Measurements from ENCODE around the gene ST7L. TPM values are rescaled to one million over a fixed set of nuclear protein-coding genes. Genes with fewer than 3 reads are reported as not detected.

The ST7L gene
- total and polyA plus RNA-seq, 10 of the 15 experiments (the other 5 are each of a cell fraction or from before 2014, with no cell fraction given) = 3.6 to 13.7 (median 8.9) TPM

GRCh38 chr1:112565800-112566199 lies 53.1 kb downstream of the ST7L start:
- intact Hi-C loops (cut with micrococcal nuclease; ENCODE audit: unreplicated experiment) = no loop called here

GRCh38 chr1:112564081-112564480 lies 54.9 kb downstream of the ST7L start:
- in situ Hi-C loops (cut with MboI) (no loop called here), intact Hi-C loops (cut with micrococcal nuclease; ENCODE audit: unreplicated experiment) (no loop called here)
- ChIA-PET CTCF (no interaction called here), RAD21 (ENCODE audit: unreplicated experiment) (no interaction called here), SMC1A (ENCODE audit: uncharacterized antibody, unreplicated experiment) (no interaction called here), POLR2A (no interaction called here)
- WGBS (ENCODE audit: insufficient coverage, insufficient replicate concordance, low lambda C conversion rate, missing lambda C conversion rate) = 95% methylated on average over 1 of the region's 1 CpG
- Histone ChIP-seq H3K79me2 (ENCODE audit: control insufficient read depth, insufficient read depth, low read length) (no peaks in the 10 kb centered on the region), H2AFZ (ENCODE audit: control insufficient read depth, low read depth, low read length) (no peak overlapping the region), H3K27me3 (replicated peaks in 1 of 2; ENCODE audit: control insufficient read depth in 2 of 2, insufficient read depth in 2 of 2, low read length in 1 of 2) (no peaks in the 10 kb centered on the region), H3K4me3 (no peak overlapping the region), H4K20me1 (ENCODE audit: control insufficient read depth, insufficient read depth) (no peaks in the 10 kb centered on the region), H3K36me3 (ENCODE audit: control insufficient read depth in 2 of 2, insufficient read depth in 2 of 2, low read length in 1 of 2) (no peaks in the 10 kb centered on the region), H3K4me1 (ENCODE audit: control insufficient read depth, insufficient read depth, low read length) (no peaks in the 10 kb centered on the region), H3K27ac (ENCODE audit: control insufficient read depth, insufficient read depth) (no peak overlapping the region), H3K4me2 (ENCODE audit: control insufficient read depth, insufficient read depth) (no peak overlapping the region), H3K9me3 (replicated peaks; ENCODE audit: control insufficient read depth, insufficient read depth, low read length) (no peaks in the 10 kb centered on the region), H3K9ac (ENCODE audit: control insufficient read depth, insufficient read depth, low read length) (no peak overlapping the region)
- no peak for ATAC-seq
- FAIRE-seq = no peak
- BruUV-seq (replicated peaks) = no TSS peak
- no peak for DNase-seq (ENCODE audit: low read depth, low spot score)
- no peak for TF ChIP-seq CBX3 (IDR thresholded peaks at IDR 0.05; ENCODE audit: borderline replicate concordance, low read depth)
- TF ChIP-seq IKZF1 (conservative IDR thresholded peaks at IDR 0.05) = no peak
- no peak for TF ChIP-seq CTCF (IDR thresholded peaks at IDR 0.05 in 2 of 3, conservative IDR thresholded peaks at IDR 0.05 in 1 of 3; ENCODE audit: control insufficient read depth in 2 of 3, extremely low read depth in 1 of 3, insufficient read depth in 1 of 3, low read depth in 3 of 3, low read length in 3 of 3)
- TF ChIP-seq PAX8 (IDR thresholded peaks at IDR 0.05) = no peak
- no peak for TF ChIP-seq REST (IDR thresholded peaks at IDR 0.05; ENCODE audit: low read depth, low read length)
- no peak for TF ChIP-seq CBFB (IDR thresholded peaks at IDR 0.05; ENCODE audit: low read depth)
- TF ChIP-seq CHD4 (IDR thresholded peaks at IDR 0.05) = no peak
- no peak for TF ChIP-seq IRF3 (IDR thresholded peaks at IDR 0.05)
- TF ChIP-seq MTA2 (IDR thresholded peaks at IDR 0.05; ENCODE audit: low read depth) = no peak

More at GRCh38 chr1:112565800-112566199, 53.1 kb downstream of the ST7L start:
- POLR2A ChIA-PET = no interaction called here
- Histone ChIP-seq H3K27me3 (replicated peaks in 1 of 2; ENCODE audit: control insufficient read depth in 2 of 2, insufficient read depth in 2 of 2, low read length in 1 of 2) (no peaks in the 10 kb centered on the region), H3K79me2 (ENCODE audit: control insufficient read depth, insufficient read depth, low read length) (no peaks in the 10 kb centered on the region), H3K4me1 (ENCODE audit: control insufficient read depth, insufficient read depth, low read length) (no peaks in the 10 kb centered on the region), H4K20me1 (ENCODE audit: control insufficient read depth, insufficient read depth) (no peaks in the 10 kb centered on the region), H2AFZ (ENCODE audit: control insufficient read depth, low read depth, low read length) (no peak overlapping the region), H3K4me2 (ENCODE audit: control insufficient read depth, insufficient read depth) (no peak overlapping the region), H3K36me3 (ENCODE audit: control insufficient read depth in 2 of 2, insufficient read depth in 2 of 2, low read length in 1 of 2) (no peaks in the 10 kb centered on the region), H3K4me3 (no peak overlapping the region), H3K9me3 (replicated peaks; ENCODE audit: control insufficient read depth, insufficient read depth, low read length) (no peaks in the 10 kb centered on the region), H3K9ac (ENCODE audit: control insufficient read depth, insufficient read depth, low read length) (no peak overlapping the region), H3K27ac (ENCODE audit: control insufficient read depth, insufficient read depth) (no peak overlapping the region)
- CTCF ChIA-PET = no interaction called here
- in situ Hi-C loops (cut with MboI) = no loop called here
- TF ChIP-seq SREBF1 (IDR thresholded peaks at IDR 0.05; ENCODE audit: low read length) (no peak), NBN (IDR thresholded peaks at IDR 0.05) (no peak)
- no peak for DNase-seq (ENCODE audit: low read depth, low spot score)
- SMC1A ChIA-PET (ENCODE audit: uncharacterized antibody, unreplicated experiment) = no interaction called here
- RAD21 ChIA-PET (ENCODE audit: unreplicated experiment) = no interaction called here
- WGBS (ENCODE audit: insufficient coverage, insufficient replicate concordance, low lambda C conversion rate, missing lambda C conversion rate) = 100% methylated on average over 1 of the region's 1 CpG
- ATAC-seq = no peak
- BruUV-seq (replicated peaks) = no TSS peak
- no peak for FAIRE-seq

Measured in GM12878 (cell line).